Fibroblast of lung (primary cell): ENCODE measurements around the gene OLFM3. TPM values are rescaled to one million over a fixed set of nuclear protein-coding genes. Genes with fewer than 3 reads are reported as not detected.

Source experiments
- DNase-seq, 2 donors: peaks; one replicate each; pipeline versions ENCODE4 v3.0.0 to v3.0.0-alpha.2; 2010; ENCODE audit warnings: low read depth in 2 of 2
- H2AFZ ChIP-seq: 2 replicates; pipeline ENCODE4 v1.5.1; 2012; ENCODE audit warnings: low read length, control low read depth, inconsistent platforms
- H3K27ac ChIP-seq: 2 replicates; pipeline ENCODE4 v1.5.1; 2011; ENCODE audit warnings: low read length, control low read depth; ENCODE audit not compliant: insufficient read depth
- H3K27me3 ChIP-seq: 2 replicates; pipeline ENCODE4 v1.5.1; 2011; ENCODE audit warnings: mild to moderate bottlenecking, low read length; ENCODE audit not compliant: control insufficient read depth, insufficient read depth
- H3K36me3 ChIP-seq: 2 replicates; pipeline ENCODE4 v1.5.1; 2011; ENCODE audit warnings: low read length; ENCODE audit not compliant: control insufficient read depth, insufficient read depth
- H3K4me1 ChIP-seq: 2 replicates; pipeline ENCODE4 v1.5.1; 2011; ENCODE audit warnings: low read length; ENCODE audit not compliant: control insufficient read depth, insufficient read depth; ENCODE audit errors: extremely low read depth
- H3K4me2 ChIP-seq: 2 replicates; pipeline ENCODE4 v1.5.1; 2011; ENCODE audit warnings: low read length, control low read depth; ENCODE audit not compliant: insufficient read depth; ENCODE audit errors: extremely low read depth
- H3K4me3 ChIP-seq, 4 experiments: fragments of 200-600 bp in 1 of 4; sonication (generic) in 1 of 4; replicated peaks in 1 of 4; 2 replicates each; pipeline ENCODE4 v1.5.1; 2011 to 2016; ENCODE audit warnings: low read length in 4 of 4, low read depth in 3 of 4, mild to moderate bottlenecking in 3 of 4, control low read depth in 2 of 4, inconsistent platforms in 1 of 4, mixed read lengths in 1 of 4; ENCODE audit not compliant: insufficient read depth in 1 of 4; ENCODE audit errors: control extremely low read depth in 1 of 4
- H3K79me2 ChIP-seq: 2 replicates; pipeline ENCODE4 v1.5.1; 2012; ENCODE audit warnings: mild to moderate bottlenecking, low read length, inconsistent platforms; ENCODE audit not compliant: control insufficient read depth, insufficient read depth
- H3K9ac ChIP-seq: 2 replicates; pipeline ENCODE4 v1.5.1; 2011; ENCODE audit warnings: mild to moderate bottlenecking, low read length, control low read depth; ENCODE audit not compliant: insufficient read depth
- H3K9me3 ChIP-seq: 2 replicates; pipeline ENCODE4 v1.5.1; 2012; ENCODE audit warnings: low read depth, low read length; ENCODE audit not compliant: control insufficient read depth, insufficient read depth
- H4K20me1 ChIP-seq: 2 replicates; pipeline ENCODE4 v1.5.1; 2011; ENCODE audit warnings: low read length; ENCODE audit not compliant: control insufficient read depth, insufficient read depth; ENCODE audit errors: extremely low read depth
- EZH2 ChIP-seq: IDR thresholded peaks from 2 replicates; pipeline ENCODE4 v1.5.1; 2012; ENCODE audit warnings: low read length, control low read depth, mild to moderate bottlenecking; ENCODE audit errors: missing control alignments
- polyA plus RNA-seq, 2 donors: library from polyadenylated mRNA; depleted of rRNA in 1 of 2; stranded (reverse) in 1 of 2; unstranded in 1 of 2; fragments of >200 nt; gene quantifications; 2 replicates each; pipeline ENCODE4 v1.2.1, GENCODE V29; 2011 to 2012; ENCODE audit warnings: missing spikeins in 1 of 2
- total RNA-seq: library from RNA; depleted of rRNA; stranded (reverse); fragments of >200 nt; gene quantifications from 2 replicates; pipeline ENCODE4 v1.2.1, GENCODE V29; 2014

OLFM3 gene
- total and polyA plus RNA-seq, 2 donors (not counting 1 experiment from before 2014, with no cell fraction given): not detected

- H3K9ac ChIP-seq: no peak overlapping the region
- no peak overlapping the region for H3K27ac ChIP-seq
- no peaks in the 10 kb centered on the region for H3K79me2 ChIP-seq
- H3K4me2 ChIP-seq: no peak overlapping the region
- H2AFZ ChIP-seq: no peak overlapping the region
- H3K4me3 ChIP-seq: no peak overlapping the region
- H3K4me1 ChIP-seq: no peaks in the 10 kb centered on the region
- no peak for TF ChIP-seq EZH2
- H3K36me3 ChIP-seq: no peaks in the 10 kb centered on the region
- no peaks in the 10 kb centered on the region for H3K9me3 ChIP-seq
- DNase-seq: no peak
- no peaks in the 10 kb centered on the region for H3K27me3 ChIP-seq
- H4K20me1 ChIP-seq: no peaks in the 10 kb centered on the region
Measured at GRCh38 chr1:101756411-101756810, 240.3 kb downstream of the OLFM3 start.
